Measurements from ENCODE around the gene RAET1L. TPM values are rescaled to one million over a fixed set of nuclear protein-coding genes. Genes with fewer than 3 reads are reported as not detected.
A peak's percentile ranks its signal among the peaks of the same experiment; 100 is the strongest.
"Not testable (repeated sequence)": the region's sequence is repeated elsewhere in the genome, so short reads cannot be mapped to it uniquely, and the experiment has no call there.

RAET1L gene
- total RNA-seq, 1 experiment from 2014 or later, result not detected

- in situ Hi-C loops (cut with HindIII; ENCODE audit: low pct_unique_long_range_greater_than_20kb, low sequenced_read_pairs), result no loop called here
These were observed 1.9 kb upstream of the RAET1L start for GRCh38 chr6:150026976-150027805.

GRCh38 chr6:150024646-150025155 is 631 bp downstream of the RAET1L start:
- in situ Hi-C loops (cut with HindIII; ENCODE audit: low pct_unique_long_range_greater_than_20kb, low sequenced_read_pairs), result no loop called here
- no peak for DNase-seq (ENCODE audit: low read depth, low spot score)

More at GRCh38 chr6:150026976-150027805, 1.9 kb upstream of the RAET1L start:
- DNase-seq (ENCODE audit: low read depth, low spot score), result no peak

GRCh38 chr6:150024021-150024420 is 1.3 kb downstream of the RAET1L start:
- DNase-seq (ENCODE audit: low read depth, low spot score); in situ Hi-C loops (cut with HindIII; ENCODE audit: low pct_unique_long_range_greater_than_20kb, low sequenced_read_pairs): not testable (repeated sequence)

- in situ Hi-C loops (cut with HindIII; ENCODE audit: low pct_unique_long_range_greater_than_20kb, low sequenced_read_pairs), result not testable (repeated sequence)
These were observed 3.5 kb downstream of the RAET1L start for GRCh38 chr6:150021870-150022269.

GRCh38 chr6:150018846-150019580 is 6.3 kb downstream of the RAET1L start:
- DNase-seq (ENCODE audit: low read depth, low spot score), result no peak

More at GRCh38 chr6:150021870-150022269, 3.5 kb downstream of the RAET1L start:
- DNase-seq (ENCODE audit: low read depth, low spot score), result not testable (repeated sequence)

GRCh38 chr6:150017186-150017521 is 8.2 kb downstream of the RAET1L start:
- DNase-seq (ENCODE audit: low read depth, low spot score); in situ Hi-C loops (cut with HindIII; ENCODE audit: low pct_unique_long_range_greater_than_20kb, low sequenced_read_pairs): not testable (repeated sequence)

More at GRCh38 chr6:150018846-150019580, 6.3 kb downstream of the RAET1L start:
- in situ Hi-C loops (cut with HindIII; ENCODE audit: low pct_unique_long_range_greater_than_20kb, low sequenced_read_pairs), result no loop called here

- DNase-seq (ENCODE audit: low read depth, low spot score), result peak; percentile 65
- in situ Hi-C loops (cut with HindIII; ENCODE audit: low pct_unique_long_range_greater_than_20kb, low sequenced_read_pairs), result no loop called here
These were observed 8.8 kb downstream of the RAET1L start for GRCh38 chr6:150016324-150017185.

GRCh38 chr6:150015281-150016001 is 9.9 kb downstream of the RAET1L start:
- in situ Hi-C loops (cut with HindIII; ENCODE audit: low pct_unique_long_range_greater_than_20kb, low sequenced_read_pairs); DNase-seq (ENCODE audit: low read depth, low spot score): not testable (repeated sequence)

- in situ Hi-C loops (cut with HindIII; ENCODE audit: low pct_unique_long_range_greater_than_20kb, low sequenced_read_pairs); DNase-seq (ENCODE audit: low read depth, low spot score): not testable (repeated sequence)
These were observed 10.6 kb downstream of the RAET1L start for GRCh38 chr6:150014623-150015280.

GRCh38 chr6:150013785-150014622 is 11.3 kb downstream of the RAET1L start:
- DNase-seq (ENCODE audit: low read depth, low spot score), result not testable (repeated sequence)

GRCh38 chr6:150012846-150013784 is 12.2 kb downstream of the RAET1L start:
- DNase-seq (ENCODE audit: low read depth, low spot score); in situ Hi-C loops (cut with HindIII; ENCODE audit: low pct_unique_long_range_greater_than_20kb, low sequenced_read_pairs): not testable (repeated sequence)

More at GRCh38 chr6:150013785-150014622, 11.3 kb downstream of the RAET1L start:
- in situ Hi-C loops (cut with HindIII; ENCODE audit: low pct_unique_long_range_greater_than_20kb, low sequenced_read_pairs), result not testable (repeated sequence)

GRCh38 chr6:150008588-150008987 is 16.7 kb downstream of the RAET1L start:
- no peak for DNase-seq (ENCODE audit: low read depth, low spot score)
- in situ Hi-C loops (cut with HindIII; ENCODE audit: low pct_unique_long_range_greater_than_20kb, low sequenced_read_pairs), result no loop called here

GRCh38 chr6:150006961-150007464 is 18.3 kb downstream of the RAET1L start:
- in situ Hi-C loops (cut with HindIII; ENCODE audit: low pct_unique_long_range_greater_than_20kb, low sequenced_read_pairs), result no loop called here
- DNase-seq (ENCODE audit: low read depth, low spot score), result peak; percentile 37
